Measurements from ENCODE around the gene NFAM1.

NFAM1 gene

GRCh38 chr22:42439821-42440674, 7.8 kb upstream of the NFAM1 start:
- in situ Hi-C loops (cut with MboI; ENCODE audit: low sequenced_read_pairs), result no loop called here

DNA sequence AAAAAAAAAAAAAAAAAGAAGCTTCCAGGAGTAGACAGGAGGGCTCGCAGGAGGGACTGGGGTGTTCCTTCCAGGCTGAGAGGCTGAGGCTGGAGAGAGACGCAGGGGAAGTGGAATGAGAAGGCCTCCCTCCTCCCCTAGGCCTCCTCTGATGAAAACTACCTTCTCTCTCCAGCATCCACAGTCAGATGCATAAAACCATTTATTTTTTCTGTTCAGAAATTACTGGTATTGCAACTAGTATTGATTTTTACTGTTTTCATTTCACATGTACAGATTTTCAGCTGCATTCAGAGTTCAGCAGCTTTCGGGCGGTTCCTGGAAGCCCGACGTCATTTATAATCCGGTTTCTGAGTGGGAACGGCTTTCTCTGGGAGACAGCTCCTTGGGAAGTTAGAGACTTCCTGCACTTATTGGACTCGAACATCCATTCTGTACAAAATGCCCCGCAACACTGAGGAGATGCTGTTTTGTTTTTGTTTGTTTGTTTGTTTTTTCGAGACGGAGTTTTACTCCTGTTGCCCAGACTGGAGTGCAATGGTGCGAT, 6.9 kb upstream of the NFAM1 start:
- in situ Hi-C loops (cut with MboI; ENCODE audit: low sequenced_read_pairs), result no loop called here

DNA sequence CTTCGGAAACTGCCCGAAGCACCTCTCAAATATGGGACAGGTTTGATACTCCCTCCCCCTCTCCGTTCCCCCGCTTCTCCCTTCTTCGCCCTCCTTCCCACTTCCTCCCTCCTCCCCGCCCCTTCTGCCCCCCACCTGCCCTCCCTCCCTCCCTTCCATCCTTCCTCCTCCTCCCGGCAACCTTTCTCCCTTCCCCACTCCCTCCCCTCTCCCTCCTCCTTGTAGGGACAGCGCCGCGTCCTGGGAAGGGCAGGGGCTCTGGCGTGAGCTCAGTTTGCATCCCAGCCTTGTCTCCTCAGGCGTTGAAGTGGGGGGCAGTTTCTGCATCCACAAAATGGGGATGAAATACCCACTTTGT, 6.1 kb upstream of the NFAM1 start:
- in situ Hi-C loops (cut with MboI; ENCODE audit: low sequenced_read_pairs), result no loop called here

GRCh38 chr22:42437488-42438292, 5.5 kb upstream of the NFAM1 start:
- in situ Hi-C loops (cut with MboI; ENCODE audit: low sequenced_read_pairs), result no loop called here

- in situ Hi-C loops (cut with MboI; ENCODE audit: low sequenced_read_pairs), result no loop called here
Observed at GRCh38 chr22:42436404-42436803, 4.2 kb upstream of the NFAM1 start.

DNA sequence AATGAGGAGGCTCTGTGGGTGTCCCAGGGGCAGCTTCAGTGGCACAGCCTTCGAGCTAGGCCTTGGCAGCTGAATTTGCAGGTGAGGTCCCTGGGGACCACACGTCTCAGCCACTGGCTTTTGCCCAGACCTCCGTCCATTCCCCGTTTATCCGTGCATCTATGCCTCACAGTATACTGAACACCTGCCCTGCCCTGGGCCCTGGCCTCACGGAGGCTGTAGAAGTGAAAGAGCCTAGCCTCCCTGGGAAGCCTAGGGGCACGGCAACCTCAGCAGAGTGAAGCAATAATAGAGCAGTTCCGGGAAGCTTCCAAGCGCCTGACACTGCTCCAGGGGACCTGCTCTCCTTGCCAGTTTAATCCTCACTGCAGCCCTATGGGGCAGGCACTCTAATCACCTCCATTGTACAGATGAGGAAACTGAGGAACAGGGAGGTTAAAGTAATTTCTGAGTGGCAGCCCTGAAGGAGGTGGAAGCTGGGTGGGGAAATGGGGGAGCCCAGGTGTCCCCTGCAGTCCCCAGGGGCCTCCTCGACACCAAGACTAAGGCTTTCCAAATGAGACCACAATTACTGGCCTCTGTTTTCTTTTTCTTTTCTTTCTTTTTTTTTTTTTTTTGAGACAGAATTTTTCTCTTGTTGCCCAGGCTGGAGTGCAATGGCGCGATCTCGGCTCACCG, 2.7 kb upstream of the NFAM1 start:
- in situ Hi-C loops (cut with MboI; ENCODE audit: low sequenced_read_pairs), result no loop called here

GRCh38 chr22:42433754-42434682, 1.8 kb upstream of the NFAM1 start:
- in situ Hi-C loops (cut with MboI; ENCODE audit: low sequenced_read_pairs), result no loop called here

GRCh38 chr22:42432818-42433217, 615 bp upstream of the NFAM1 start:
- in situ Hi-C loops (cut with MboI; ENCODE audit: low sequenced_read_pairs), result no loop called here

GRCh38 chr22:42431401-42432019, 693 bp downstream of the NFAM1 start:
- in situ Hi-C loops (cut with MboI; ENCODE audit: low sequenced_read_pairs), result no loop called here

DNA sequence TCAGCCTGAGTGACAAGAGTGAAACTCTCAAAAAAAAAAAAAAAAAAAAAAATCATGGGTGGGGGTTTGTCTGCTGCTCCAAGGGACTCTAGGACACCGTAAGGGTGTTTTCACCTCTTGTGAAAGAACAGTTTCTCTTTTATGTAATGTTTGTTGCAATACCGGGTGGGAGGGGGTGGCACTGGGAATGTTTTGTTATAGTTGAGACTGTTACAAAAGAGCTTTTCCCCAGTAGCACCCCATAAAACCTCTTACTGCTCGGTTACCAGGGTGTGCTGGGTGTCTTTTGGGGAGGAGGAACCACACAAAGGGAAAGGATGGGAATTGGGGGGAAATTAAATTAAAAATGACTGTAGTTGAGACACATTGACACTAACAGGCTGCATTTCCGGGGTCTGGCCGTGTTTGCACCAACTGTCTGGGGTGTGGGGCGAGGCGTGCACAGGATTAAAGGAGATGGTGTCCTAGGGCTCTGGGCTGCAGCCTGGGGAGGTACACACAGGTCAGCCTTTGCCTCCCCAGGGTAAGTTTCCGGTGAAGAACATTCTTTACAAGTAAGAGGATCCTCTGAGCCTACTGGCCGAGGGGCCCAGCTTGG, 1.6 kb downstream of the NFAM1 start:
- in situ Hi-C loops (cut with MboI; ENCODE audit: low sequenced_read_pairs), result no loop called here

DNA sequence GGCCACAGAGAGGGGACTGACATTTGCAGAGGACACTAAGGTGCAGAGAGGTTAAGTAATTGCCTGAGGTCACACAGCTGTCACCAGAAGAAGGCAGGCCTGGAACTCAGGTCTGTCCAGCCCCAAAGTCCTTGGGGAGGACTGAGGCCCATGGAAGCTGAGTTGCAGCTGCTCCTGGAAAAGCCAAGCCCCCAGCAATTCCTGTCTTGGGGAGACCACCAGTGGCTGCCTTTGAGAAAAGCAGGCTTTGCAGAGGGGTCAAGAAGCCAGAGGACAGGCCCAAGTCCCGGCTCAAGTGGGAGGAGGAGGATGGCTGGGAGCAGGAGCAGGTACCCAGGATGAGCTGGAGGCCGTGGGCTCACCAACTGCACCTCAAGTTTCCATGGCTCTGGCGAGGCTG, 3.4 kb downstream of the NFAM1 start:
- in situ Hi-C loops (cut with MboI; ENCODE audit: low sequenced_read_pairs), result no loop called here

DNA sequence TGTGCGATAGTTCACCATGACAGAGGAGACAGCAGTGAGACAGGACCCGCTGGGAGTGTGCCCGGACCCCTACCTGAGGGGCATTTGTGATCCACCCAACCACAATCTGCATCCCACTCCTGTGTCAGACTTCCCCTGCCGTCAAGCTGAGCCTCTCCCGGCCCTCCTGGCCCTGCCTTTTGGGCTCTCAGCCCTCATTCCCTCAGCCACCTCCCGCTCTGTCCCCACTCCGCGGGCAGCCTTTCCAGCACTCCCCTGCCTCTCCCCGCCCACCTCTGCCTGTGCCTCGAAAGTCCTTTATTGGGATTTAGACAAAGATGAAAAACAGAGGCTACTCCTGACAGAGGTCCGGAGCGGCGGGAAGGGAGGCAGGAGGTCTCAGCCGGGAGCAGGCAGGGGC, 4.2 kb downstream of the NFAM1 start:
- in situ Hi-C loops (cut with MboI; ENCODE audit: low sequenced_read_pairs), result no loop called here

DNA sequence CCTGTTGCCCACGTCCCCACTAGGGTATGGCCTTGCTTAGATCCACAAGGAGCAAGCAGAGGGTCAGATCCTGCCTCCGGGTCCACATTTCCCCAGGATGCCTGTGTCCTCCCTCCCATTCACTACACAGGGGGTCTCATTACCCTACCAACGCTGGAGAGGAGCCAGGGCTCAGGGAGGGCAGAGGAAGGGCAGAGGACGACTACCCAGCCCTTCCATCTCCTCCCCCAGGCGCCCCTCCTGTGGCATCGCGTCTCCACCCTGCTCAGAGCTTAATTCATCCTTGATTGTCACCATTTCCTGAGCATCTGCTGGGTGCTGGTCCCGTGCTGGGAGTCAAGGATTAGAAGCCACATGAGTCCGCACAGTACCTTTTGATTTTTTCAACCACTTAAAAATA, 5.0 kb downstream of the NFAM1 start:
- in situ Hi-C loops (cut with MboI; ENCODE audit: low sequenced_read_pairs), result no loop called here

DNA sequence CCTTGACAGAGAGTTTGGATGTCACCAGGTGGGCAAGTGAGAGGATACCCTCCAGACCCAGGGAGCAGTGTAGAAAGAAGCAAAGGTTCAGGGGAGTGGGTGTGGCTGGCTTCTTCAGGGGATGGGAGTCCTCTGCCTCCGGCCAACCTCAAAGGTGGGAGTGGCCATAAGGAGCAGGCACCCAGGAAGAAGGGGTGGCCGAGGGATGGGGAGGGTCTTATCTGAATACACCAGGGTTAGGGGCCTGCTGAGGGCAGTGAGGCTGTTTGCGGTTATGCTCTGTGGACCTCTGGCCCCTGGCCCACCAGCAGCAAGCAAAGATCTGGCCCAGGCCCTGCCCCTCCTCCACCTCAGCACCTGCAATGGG, 6.2 kb downstream of the NFAM1 start:
- in situ Hi-C loops (cut with MboI; ENCODE audit: low sequenced_read_pairs), result no loop called here

- in situ Hi-C loops (cut with MboI; ENCODE audit: low sequenced_read_pairs), result no loop called here
Observed at GRCh38 chr22:42425337-42425988, 6.7 kb downstream of the NFAM1 start.

DNA sequence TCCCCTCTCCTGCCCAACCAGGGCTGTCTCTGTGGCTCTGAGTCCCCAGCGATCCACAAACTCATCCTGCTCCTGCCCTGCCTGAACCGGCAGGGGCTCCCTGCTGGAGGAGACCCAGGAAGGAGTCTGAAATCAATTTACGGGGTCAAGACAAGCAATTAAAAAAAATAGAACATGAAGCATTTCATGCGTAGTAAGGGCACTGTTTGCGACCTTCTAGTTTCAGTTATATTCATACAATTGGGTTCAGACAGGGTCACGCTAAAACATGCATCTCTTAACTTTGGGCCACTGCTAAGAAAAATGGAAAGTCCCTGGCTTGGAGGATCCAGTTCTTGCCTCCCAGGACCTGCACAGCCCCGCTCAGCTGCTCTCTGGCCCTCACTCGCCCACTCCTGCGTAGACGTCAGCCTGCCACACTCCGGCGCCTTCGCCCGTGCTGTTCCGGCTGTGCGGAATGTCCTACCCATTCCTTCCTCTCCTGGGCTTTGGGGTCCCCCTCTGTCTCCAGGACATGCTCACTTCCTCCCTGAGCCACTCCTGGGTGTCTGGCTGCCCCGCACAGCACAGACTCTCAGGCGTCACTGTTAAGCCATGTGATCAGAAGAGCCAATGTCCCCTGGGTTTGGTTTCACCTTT, 12.8 kb downstream of the NFAM1 start:
- in situ Hi-C loops (cut with MboI; ENCODE audit: low sequenced_read_pairs), result no loop called here

DNA sequence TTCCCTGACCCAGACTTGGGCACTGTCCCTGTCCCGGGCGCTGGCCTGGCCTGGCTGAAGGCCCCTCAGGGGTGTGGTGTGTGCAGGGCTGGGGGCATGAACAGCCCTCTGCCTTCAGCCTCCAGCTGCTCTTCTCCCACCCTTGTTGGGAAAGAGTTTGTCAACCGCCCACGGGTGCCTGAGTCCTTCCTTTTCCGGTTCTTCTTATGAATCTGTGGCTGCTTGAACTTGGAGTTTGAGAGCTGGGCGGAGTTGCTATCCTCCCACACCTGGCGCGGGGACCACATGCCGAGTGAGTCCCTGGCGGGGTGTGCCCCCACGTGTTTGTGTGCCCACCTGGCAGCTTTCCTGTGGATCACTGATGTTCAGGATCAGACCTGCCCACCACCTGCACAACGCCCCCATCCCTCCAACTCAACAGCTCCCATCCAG, 13.4 kb downstream of the NFAM1 start:
- in situ Hi-C loops (cut with MboI; ENCODE audit: low sequenced_read_pairs), result no loop called here

DNA sequence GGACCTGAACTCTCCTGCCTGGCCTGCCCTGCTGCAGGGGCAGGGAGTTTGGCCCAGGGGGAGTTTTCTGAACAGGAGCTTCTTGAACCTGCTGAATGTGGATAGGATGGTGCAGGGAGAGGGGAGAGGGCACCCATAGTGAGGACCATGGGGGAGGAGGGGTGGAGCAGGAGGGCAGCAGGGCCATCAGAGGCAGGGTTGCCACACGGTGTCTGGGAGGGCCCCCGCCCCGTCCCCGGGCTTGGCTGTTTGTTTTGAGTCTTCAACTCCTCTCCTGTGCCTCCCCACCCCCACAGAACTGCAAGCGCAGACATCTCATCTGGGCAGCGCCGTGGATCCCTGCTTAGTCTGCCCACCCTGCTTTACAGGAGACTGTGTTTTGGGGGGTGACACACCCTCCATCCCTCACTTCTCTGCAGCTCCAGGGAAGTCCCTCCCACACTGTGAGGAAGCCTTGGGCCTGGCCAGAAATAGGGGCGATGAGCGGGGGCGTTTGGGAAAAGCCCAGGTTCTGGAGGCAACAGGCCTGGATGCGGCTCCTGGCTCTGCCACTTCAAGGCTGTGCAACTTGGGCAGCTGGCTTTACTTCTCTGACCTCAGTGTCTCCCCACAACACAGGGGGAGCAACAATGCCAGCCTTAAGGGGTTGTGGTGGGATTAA, 14.4 kb downstream of the NFAM1 start:
- in situ Hi-C loops (cut with MboI; ENCODE audit: low sequenced_read_pairs), result no loop called here
